ENCODE measurements around the gene ZC3H7A.

DNA sequence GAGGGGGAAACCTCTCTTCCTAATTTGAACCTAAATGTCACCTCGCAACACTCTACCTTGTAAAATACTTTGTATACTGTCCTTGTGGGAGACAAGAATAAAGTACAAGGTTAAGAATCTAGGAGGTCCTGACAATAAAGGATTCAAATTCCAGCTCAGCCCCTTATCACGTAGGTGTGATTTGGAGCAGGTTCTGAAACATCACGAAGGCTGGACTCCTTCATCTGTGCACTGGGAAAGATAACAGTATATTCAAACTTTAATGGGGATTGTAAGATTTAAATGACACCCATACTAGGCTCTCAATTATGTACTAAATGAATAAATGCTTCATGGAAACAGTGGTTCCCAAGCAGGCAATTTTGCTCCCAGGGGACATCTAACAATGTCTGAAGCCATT, 56.5 kb downstream of the ZC3H7A start:
- TF ChIP-seq POLR2A (IDR thresholded peaks at IDR 0.05) (no peak), POLR2AphosphoS5 (IDR thresholded peaks at IDR 0.05) (no peak), EP300 (IDR thresholded peaks at IDR 0.05) (no peak)
- TF ChIP-seq, protein P1, sequence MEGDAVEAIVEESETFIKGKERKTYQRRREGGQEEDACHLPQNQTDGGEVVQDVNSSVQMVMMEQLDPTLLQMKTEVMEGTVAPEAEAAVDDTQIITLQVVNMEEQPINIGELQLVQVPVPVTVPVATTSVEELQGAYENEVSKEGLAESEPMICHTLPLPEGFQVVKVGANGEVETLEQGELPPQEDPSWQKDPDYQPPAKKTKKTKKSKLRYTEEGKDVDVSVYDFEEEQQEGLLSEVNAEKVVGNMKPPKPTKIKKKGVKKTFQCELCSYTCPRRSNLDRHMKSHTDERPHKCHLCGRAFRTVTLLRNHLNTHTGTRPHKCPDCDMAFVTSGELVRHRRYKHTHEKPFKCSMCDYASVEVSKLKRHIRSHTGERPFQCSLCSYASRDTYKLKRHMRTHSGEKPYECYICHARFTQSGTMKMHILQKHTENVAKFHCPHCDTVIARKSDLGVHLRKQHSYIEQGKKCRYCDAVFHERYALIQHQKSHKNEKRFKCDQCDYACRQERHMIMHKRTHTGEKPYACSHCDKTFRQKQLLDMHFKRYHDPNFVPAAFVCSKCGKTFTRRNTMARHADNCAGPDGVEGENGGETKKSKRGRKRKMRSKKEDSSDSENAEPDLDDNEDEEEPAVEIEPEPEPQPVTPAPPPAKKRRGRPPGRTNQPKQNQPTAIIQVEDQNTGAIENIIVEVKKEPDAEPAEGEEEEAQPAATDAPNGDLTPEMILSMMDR (IDR thresholded peaks at IDR 0.05) = no peak

All from stomach (tissue), 4 donors.